CD4-positive, alpha-beta T cell (primary cell): ENCODE results near the gene ELP4. TPM values are rescaled to one million over a fixed set of nuclear protein-coding genes. Genes with fewer than 3 reads are reported as not detected.

ENCODE experiments used
- ATAC-seq: fragments of 200-7000 bp; cut with Tn5 transposase; one replicate; pipeline ENCODE4 v1.10.0; 2022; ENCODE audit warnings: mild to moderate bottlenecking; ENCODE audit not compliant: poor library complexity
- CTCF ChIA-PET: fragments of 350-600 bp; sonication (Branson Sonifier 250); formaldehyde crosslinking; loops from one replicate; lab custom pipeline; 2021; ENCODE audit warnings: antibody characterized with exemption, inconsistent platforms; lab: Charles Lee
- POLR2A ChIA-PET: fragments of 350-600 bp; sonication (Branson Sonifier 250); formaldehyde crosslinking; loops from one replicate; lab custom pipeline; 2021; ENCODE audit warnings: antibody characterized with exemption, inconsistent platforms; lab: Charles Lee
- DNase-seq, 14 experiments: peaks; one replicate each; pipeline ENCODE4 v3.0.0-alpha.2; 2013 to 2020; ENCODE audit warnings: mixed read lengths in 2 of 14
- H3K27ac ChIP-seq, 2 donors: one replicate each; pipeline versions ENCODE4 v1.5.1 to v1.7.0; 2013; ENCODE audit warnings: low read length in 2 of 2, low read depth in 1 of 2, mild to moderate bottlenecking in 1 of 2
- H3K27me3 ChIP-seq, 2 experiments: 1 replicate in 1 of 2; 2 replicates in 1 of 2; pipeline versions ENCODE4 v1.6.1 to v1.7.0; 2013; ENCODE audit warnings: low read length in 2 of 2, control low read depth in 1 of 2, mild to moderate bottlenecking in 1 of 2, moderate library complexity in 1 of 2; ENCODE audit not compliant: insufficient read depth in 2 of 2, control insufficient read depth in 1 of 2
- H3K36me3 ChIP-seq: one replicate; pipeline ENCODE4 v1.6.1; 2013; ENCODE audit warnings: low read length, control low read depth; ENCODE audit not compliant: insufficient read depth
- H3K4me1 ChIP-seq: one replicate; pipeline ENCODE4 v1.6.1; 2013; ENCODE audit warnings: low read length, control low read depth; ENCODE audit not compliant: insufficient read depth
- H3K4me3 ChIP-seq: one replicate; pipeline ENCODE4 v1.5.1; 2013; ENCODE audit warnings: mild to moderate bottlenecking, low read length, moderate library complexity
- H3K9me3 ChIP-seq, 2 experiments: 1 replicate in 1 of 2; 2 replicates in 1 of 2; pipeline versions ENCODE4 v1.6.1 to v1.7.0; 2013; ENCODE audit warnings: low read length in 2 of 2, mild to moderate bottlenecking in 2 of 2, control low read depth in 1 of 2, moderate library complexity in 1 of 2; ENCODE audit not compliant: control insufficient read depth in 1 of 2, insufficient read depth in 1 of 2
- H3K27ac Mint-ChIP-seq: one replicate; pipeline ENCODE4 v1.8.0; 2020; ENCODE audit warnings: mixed read lengths
- H3K27me3 Mint-ChIP-seq: one replicate; pipeline ENCODE4 v1.8.0; 2021; ENCODE audit warnings: mixed read lengths
- H3K36me3 Mint-ChIP-seq: one replicate; pipeline ENCODE4 v1.8.0; 2021; ENCODE audit warnings: low read depth, mixed read lengths
- H3K4me1 Mint-ChIP-seq: one replicate; pipeline ENCODE4 v1.8.0; 2021; ENCODE audit warnings: low read depth, mixed read lengths
- H3K4me3 Mint-ChIP-seq: one replicate; pipeline ENCODE4 v1.8.0; 2020; ENCODE audit warnings: mild to moderate bottlenecking, mixed read lengths
- H3K9me3 Mint-ChIP-seq: one replicate; pipeline ENCODE4 v1.8.0; 2020; ENCODE audit warnings: mixed read lengths
- intact Hi-C, 2 experiments: fragments of 100-400 bp; cut with DNase I in 1 of 2; cut with micrococcal nuclease in 1 of 2; formaldehyde crosslinking; loops; one replicate each; pipeline versions ENCODE4 v1.15.1 to v1.9.0; 2023 to 2025; cut with DNase I, micrococcal nuclease
- polyA plus RNA-seq, 2 donors: library from polyadenylated mRNA; unstranded; fragments of 120-200 nt; gene quantifications; one replicate each; pipeline ENCODE4 v1.2.1, GENCODE V29; 2013
- total RNA-seq, 174 experiments: library from RNA in 2 of 174; stranded (reverse) in 2 of 174; gene quantifications; one replicate each; pipeline ENCODE4 v1.2.3 and lab custom pipeline; 2021 to 2026
- TF ChIP-seq, protein P1 (sequence below): fragments of 200-600 bp; IDR thresholded peaks from one replicate; pipeline ENCODE4 v1.8.0; 2022; ENCODE audit warnings: antibody characterized with exemption, mild to moderate bottlenecking

ELP4 gene, protein sequence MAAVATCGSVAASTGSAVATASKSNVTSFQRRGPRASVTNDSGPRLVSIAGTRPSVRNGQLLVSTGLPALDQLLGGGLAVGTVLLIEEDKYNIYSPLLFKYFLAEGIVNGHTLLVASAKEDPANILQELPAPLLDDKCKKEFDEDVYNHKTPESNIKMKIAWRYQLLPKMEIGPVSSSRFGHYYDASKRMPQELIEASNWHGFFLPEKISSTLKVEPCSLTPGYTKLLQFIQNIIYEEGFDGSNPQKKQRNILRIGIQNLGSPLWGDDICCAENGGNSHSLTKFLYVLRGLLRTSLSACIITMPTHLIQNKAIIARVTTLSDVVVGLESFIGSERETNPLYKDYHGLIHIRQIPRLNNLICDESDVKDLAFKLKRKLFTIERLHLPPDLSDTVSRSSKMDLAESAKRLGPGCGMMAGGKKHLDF
- 10 to 100 TPM in 1 of 2 experiments, 1 to 10 TPM in 1; 9.5 to 10.3 TPM for total RNA-seq
- 12.8 TPM for polyA plus RNA-seq (2013, experiment 1 of 2)
- polyA plus RNA-seq (2013, experiment 2 of 2), result 15.3 TPM
- 8.3 to 54.3 (median 30.9) reads per million in 172 experiments for total RNA-seq (lab: John Stamatoyannopoulos, UW)

DNA sequence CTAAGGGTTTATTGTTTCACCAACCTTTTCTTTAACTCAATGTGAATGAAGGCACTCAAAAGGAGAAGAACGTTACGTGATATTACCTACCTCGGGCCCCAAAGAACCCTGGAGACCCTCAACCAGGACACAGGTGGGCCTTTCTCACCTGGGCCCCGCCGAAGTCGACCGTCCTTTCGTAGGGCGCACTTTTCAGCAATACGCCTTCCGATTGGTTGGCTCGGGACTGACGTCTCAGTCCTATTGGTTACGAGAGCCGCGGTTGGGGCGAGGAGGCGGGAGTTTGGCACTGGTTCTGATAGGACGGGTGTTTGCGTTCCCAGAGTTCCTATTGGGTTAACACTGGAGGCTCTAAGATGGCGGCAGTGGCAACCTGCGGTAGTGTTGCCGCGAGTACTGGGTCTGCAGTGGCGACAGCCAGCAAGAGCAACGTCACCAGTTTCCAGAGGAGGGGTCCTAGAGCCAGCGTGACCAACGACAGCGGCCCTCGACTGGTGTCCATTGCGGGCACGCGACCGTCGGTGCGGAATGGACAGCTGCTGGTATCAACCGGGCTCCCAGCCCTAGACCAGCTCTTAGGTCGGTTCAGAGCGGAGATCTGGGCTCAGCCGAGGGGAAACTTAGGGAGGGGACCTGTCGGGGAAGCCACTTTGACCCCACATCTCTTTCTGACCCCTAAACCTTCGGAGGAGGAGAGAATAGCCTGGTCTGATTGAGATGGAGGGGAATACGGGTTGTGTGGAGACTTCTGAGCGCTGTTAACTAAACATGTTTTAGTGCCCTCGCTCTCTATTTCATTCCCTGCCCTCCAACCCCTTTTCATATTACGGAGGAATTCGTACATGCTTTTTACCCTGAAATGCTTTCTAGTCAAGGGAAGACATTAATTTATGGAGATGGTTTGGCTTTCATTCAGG is at the start of gene ELP4, which contains the start of gene IMMP1L:
TSS of gene ELP4 (plus strand) at position 339 of the 917 bp plus-strand sequence. CDS start at position 357, 18 bp downstream.
TSS of gene IMMP1L (minus strand) at position 194 of the 917 bp plus-strand sequence. CDS start 46,346 bp downstream, outside the sequence.
- ChIA-PET POLR2A (interaction anchor here (0.6 to 1.9 kb wide), 3 partner anchors 18 to 140 kb away, joined by 3 to 4 read pairs (median 3); partner anchors contain the start of genes DCDC1 and DNAJC24), CTCF (no interaction called here)
- Histone ChIP-seq H3K9me3 (no peaks in the 10 kb centered on the region), H3K4me1 (peaks cover 2% of the 10 kb centered on the region), H3K4me3 (peak within 1 kb of the TSS; percentile 86), H3K27ac (peak within 1 kb of the TSS; percentile 82 to 87), H3K36me3 (no peaks in the 10 kb centered on the region), H3K27me3 (no peaks in the 10 kb centered on the region)
- H3K4me3 Mint-ChIP-seq, result peak within 1 kb of the TSS; percentile 94
- TF ChIP-seq, protein P1, sequence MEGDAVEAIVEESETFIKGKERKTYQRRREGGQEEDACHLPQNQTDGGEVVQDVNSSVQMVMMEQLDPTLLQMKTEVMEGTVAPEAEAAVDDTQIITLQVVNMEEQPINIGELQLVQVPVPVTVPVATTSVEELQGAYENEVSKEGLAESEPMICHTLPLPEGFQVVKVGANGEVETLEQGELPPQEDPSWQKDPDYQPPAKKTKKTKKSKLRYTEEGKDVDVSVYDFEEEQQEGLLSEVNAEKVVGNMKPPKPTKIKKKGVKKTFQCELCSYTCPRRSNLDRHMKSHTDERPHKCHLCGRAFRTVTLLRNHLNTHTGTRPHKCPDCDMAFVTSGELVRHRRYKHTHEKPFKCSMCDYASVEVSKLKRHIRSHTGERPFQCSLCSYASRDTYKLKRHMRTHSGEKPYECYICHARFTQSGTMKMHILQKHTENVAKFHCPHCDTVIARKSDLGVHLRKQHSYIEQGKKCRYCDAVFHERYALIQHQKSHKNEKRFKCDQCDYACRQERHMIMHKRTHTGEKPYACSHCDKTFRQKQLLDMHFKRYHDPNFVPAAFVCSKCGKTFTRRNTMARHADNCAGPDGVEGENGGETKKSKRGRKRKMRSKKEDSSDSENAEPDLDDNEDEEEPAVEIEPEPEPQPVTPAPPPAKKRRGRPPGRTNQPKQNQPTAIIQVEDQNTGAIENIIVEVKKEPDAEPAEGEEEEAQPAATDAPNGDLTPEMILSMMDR, result no peak
- no peaks in the 10 kb centered on the region for H3K9me3 Mint-ChIP-seq
- intact Hi-C loops, result loop anchor here (5.0 to 10.0 kb wide), 4 partner anchors 142 to 1385 kb away; partner anchors contain the start of genes DCDC1 (in 2 of the 2), DNAJC24 (in 2 of the 2), ARL14EP (in 1 of the 2) and QSER1 (in 1 of the 2)
- ATAC-seq, result peak; percentile 98
- peak; percentile 91 to 97 (median 93) for DNase-seq
- H3K36me3 Mint-ChIP-seq, result peaks cover 24% of the 10 kb centered on the region
- peaks cover 63% of the 10 kb centered on the region for H3K4me1 Mint-ChIP-seq
- no peaks in the 10 kb centered on the region for H3K27me3 Mint-ChIP-seq
- peak within 1 kb of the TSS; percentile 92 for H3K27ac Mint-ChIP-seq

DNA sequence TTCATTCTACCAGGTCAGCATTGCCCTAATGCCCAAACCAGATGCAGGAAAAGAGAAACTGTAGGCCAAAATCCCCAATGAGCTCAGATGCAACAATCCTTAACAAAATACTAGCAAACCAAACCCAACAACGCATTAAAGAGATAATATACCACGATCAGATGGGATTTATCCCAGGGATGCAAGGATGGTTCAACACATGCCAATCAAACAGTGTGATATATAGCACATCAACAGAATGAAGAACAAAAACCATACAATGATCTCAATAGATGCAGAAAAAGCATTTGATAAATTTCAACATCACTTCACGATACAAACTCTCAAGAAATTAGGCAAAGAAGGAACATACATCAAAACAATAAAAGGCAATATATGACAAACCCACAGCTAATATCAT is 45.1 kb upstream of the ELP4 start:
- CTCF ChIA-PET, result no interaction called here
- no peak for ATAC-seq
- POLR2A ChIA-PET, result no interaction called here
- peaks cover 7% of the 10 kb centered on the region for H3K4me1 Mint-ChIP-seq
- H3K36me3 Mint-ChIP-seq, result peaks cover 75% of the 10 kb centered on the region
- H3K4me1 ChIP-seq, result no peaks in the 10 kb centered on the region
- no peaks in the 10 kb centered on the region for H3K36me3 ChIP-seq
- no peaks in the 10 kb centered on the region for H3K9me3 ChIP-seq
- TF ChIP-seq, protein P1, result no peak
- H3K27me3 Mint-ChIP-seq, result no peaks in the 10 kb centered on the region
- no peak for DNase-seq
- intact Hi-C loops, result no loop called here
- no peak overlapping the region for H3K27ac Mint-ChIP-seq
- H3K4me3 ChIP-seq, result no peak overlapping the region
- peaks cover 17% of the 10 kb centered on the region for H3K9me3 Mint-ChIP-seq
- no peak overlapping the region for H3K27ac ChIP-seq
- H3K27me3 ChIP-seq, result no peaks in the 10 kb centered on the region
- no peak overlapping the region for H3K4me3 Mint-ChIP-seq

DNA sequence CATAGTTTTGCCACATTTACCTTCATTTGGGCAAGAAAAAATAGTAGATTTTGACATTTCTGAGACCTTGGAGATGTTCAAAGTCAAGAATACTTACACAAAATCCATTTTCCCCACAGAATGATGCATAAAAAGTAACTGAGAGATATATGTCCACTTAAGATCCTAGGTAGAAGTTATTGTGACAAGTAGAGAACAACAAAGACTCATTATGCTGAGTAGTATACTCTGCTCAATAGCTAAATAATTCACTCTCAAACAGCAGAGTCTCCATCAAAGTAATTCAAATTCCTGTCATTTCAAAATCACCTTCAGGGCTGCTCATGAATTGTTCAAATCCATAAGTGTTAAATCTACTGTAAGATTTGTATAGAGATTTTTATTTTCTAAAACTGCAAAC is 35.5 kb upstream of the ELP4 start:
- no peaks in the 10 kb centered on the region for H3K27me3 Mint-ChIP-seq
- Histone ChIP-seq H3K27me3 (no peaks in the 10 kb centered on the region), H3K27ac (no peak overlapping the region), H3K9me3 (no peaks in the 10 kb centered on the region), H3K36me3 (no peaks in the 10 kb centered on the region), H3K4me1 (no peaks in the 10 kb centered on the region), H3K4me3 (no peak overlapping the region)
- ATAC-seq (no peak), DNase-seq (no peak)
- H3K27ac Mint-ChIP-seq, result no peak overlapping the region
- H3K36me3 Mint-ChIP-seq, result peaks cover 35% of the 10 kb centered on the region
- TF ChIP-seq, protein P1, result no peak
- no peak overlapping the region for H3K4me3 Mint-ChIP-seq
- ChIA-PET CTCF (no interaction called here), POLR2A (no interaction called here)
- intact Hi-C loops, result no loop called here
- peaks cover 2% of the 10 kb centered on the region for H3K9me3 Mint-ChIP-seq
- H3K4me1 Mint-ChIP-seq, result peaks cover 4% of the 10 kb centered on the region
